Activated naive CD4-positive, alpha-beta T cell treated with anti-CD3 and anti-CD28 coated beads, Interleukin-2, amount 50 U/mL, for 72 hours (primary cell): ENCODE results near the gene EXTL1. TPM values are rescaled to one million over a fixed set of nuclear protein-coding genes. Genes with fewer than 3 reads are reported as not detected.

Experiments
- ATAC-seq, 2 donors: fragments of 150-1000 bp; cut with Tn5 transposase; 2 replicates each; pipeline ENCODE4 v1.10.0; 2021; ENCODE audit warnings: mild to moderate bottlenecking in 2 of 2, moderate library complexity in 2 of 2
- DNase-seq, 2 donors: peaks; one replicate each; pipeline ENCODE4 v3.0.0; 2021 to 2022; ENCODE audit warnings: low spot score in 2 of 2
- H3K27ac Mint-ChIP-seq, 2 donors: one replicate each; pipeline ENCODE4 v1.8.0; 2022; ENCODE audit warnings: mild to moderate bottlenecking in 2 of 2, mixed read lengths in 2 of 2
- H3K36me3 Mint-ChIP-seq, 2 donors: one replicate each; pipeline ENCODE4 v1.8.0; 2022; ENCODE audit warnings: mixed read lengths in 2 of 2
- H3K9me3 Mint-ChIP-seq, 2 donors: one replicate each; pipeline ENCODE4 v1.8.0; 2022; ENCODE audit warnings: mixed read lengths in 2 of 2
- total RNA-seq, 2 donors: library from RNA; stranded (reverse); gene quantifications; one replicate each; pipeline ENCODE4 v1.2.3, GENCODE V29; 2022

EXTL1 gene
- total RNA-seq, 2 donors from 2014 or later: not detected

GRCh38 chr1:26069941-26070295 lies 48.3 kb downstream of the EXTL1 start:
- Mint-ChIP-seq H3K36me3 (no peaks in the 10 kb centered on the region), H3K9me3 (no peaks in the 10 kb centered on the region), H3K27ac (no peak overlapping the region)
- DNase-seq: no peak
- no peak for ATAC-seq

GRCh38 chr1:26070296-26070962 lies 48.9 kb downstream of the EXTL1 start:
- DNase-seq: no peak
- no peaks in the 10 kb centered on the region for H3K9me3 Mint-ChIP-seq
- H3K36me3 Mint-ChIP-seq: no peaks in the 10 kb centered on the region
- no peak overlapping the region for H3K27ac Mint-ChIP-seq
- no peak for ATAC-seq

GRCh38 chr1:26070963-26071342 lies 49.4 kb downstream of the EXTL1 start:
- Mint-ChIP-seq H3K9me3 (no peaks in the 10 kb centered on the region), H3K36me3 (no peaks in the 10 kb centered on the region), H3K27ac (no peak overlapping the region)
- ATAC-seq (no peak), DNase-seq (no peak)

GRCh38 chr1:26072305-26072704 lies 50.7 kb downstream of the EXTL1 start:
- no peak overlapping the region for H3K27ac Mint-ChIP-seq
- no peaks in the 10 kb centered on the region for H3K9me3 Mint-ChIP-seq
- ATAC-seq: no peak
- no peak for DNase-seq
- H3K36me3 Mint-ChIP-seq: no peaks in the 10 kb centered on the region

GRCh38 chr1:26075421-26076144 lies 54.0 kb downstream of the EXTL1 start:
- H3K9me3 Mint-ChIP-seq: no peaks in the 10 kb centered on the region
- H3K36me3 Mint-ChIP-seq: no peaks in the 10 kb centered on the region
- peak overlapping the region in 1 of 2 donors; percentile 24 for H3K27ac Mint-ChIP-seq
- DNase-seq (no peak), ATAC-seq (no peak)

GRCh38 chr1:26077524-26077923 lies 55.9 kb downstream of the EXTL1 start:
- no peak for ATAC-seq
- Mint-ChIP-seq H3K36me3 (no peaks in the 10 kb centered on the region), H3K9me3 (no peaks in the 10 kb centered on the region), H3K27ac (no peak overlapping the region)
- DNase-seq: no peak

- Mint-ChIP-seq H3K36me3 (no peaks in the 10 kb centered on the region), H3K27ac (no peak overlapping the region), H3K9me3 (no peaks in the 10 kb centered on the region)
- no peak for DNase-seq
- no peak for ATAC-seq
Observed at GRCh38 chr1:26078286-26079177, 57.0 kb downstream of the EXTL1 start.

GRCh38 chr1:26079178-26079563 lies 57.6 kb downstream of the EXTL1 start:
- Mint-ChIP-seq H3K27ac (no peak overlapping the region), H3K36me3 (no peaks in the 10 kb centered on the region), H3K9me3 (no peaks in the 10 kb centered on the region)
- DNase-seq: no peak
- ATAC-seq: no peak

- Mint-ChIP-seq H3K36me3 (no peaks in the 10 kb centered on the region), H3K9me3 (no peaks in the 10 kb centered on the region), H3K27ac (no peak overlapping the region)
- no peak for DNase-seq
- ATAC-seq: no peak
Observed at GRCh38 chr1:26079960-26080814, 58.6 kb downstream of the EXTL1 start.

GRCh38 chr1:26081267-26082019 lies 59.9 kb downstream of the EXTL1 start:
- no peak for ATAC-seq
- no peak for DNase-seq
- Mint-ChIP-seq H3K36me3 (no peaks in the 10 kb centered on the region), H3K9me3 (no peaks in the 10 kb centered on the region), H3K27ac (no peak overlapping the region)

- H3K9me3 Mint-ChIP-seq: no peaks in the 10 kb centered on the region
- no peaks in the 10 kb centered on the region for H3K36me3 Mint-ChIP-seq
- DNase-seq (no peak), ATAC-seq (no peak)
- no peak overlapping the region for H3K27ac Mint-ChIP-seq
Observed at GRCh38 chr1:26082020-26082350, 60.4 kb downstream of the EXTL1 start.

GRCh38 chr1:26083208-26083607 lies 61.6 kb downstream of the EXTL1 start:
- ATAC-seq: no peak
- DNase-seq: no peak
- H3K36me3 Mint-ChIP-seq: no peaks in the 10 kb centered on the region

GRCh38 chr1:26084091-26084561 lies 62.6 kb downstream of the EXTL1 start:
- Mint-ChIP-seq H3K9me3 (no peaks in the 10 kb centered on the region), H3K27ac (no peak overlapping the region), H3K36me3 (no peaks in the 10 kb centered on the region)
- ATAC-seq: no peak
- no peak for DNase-seq

More at GRCh38 chr1:26083208-26083607, 61.6 kb downstream of the EXTL1 start:
- no peaks in the 10 kb centered on the region for H3K9me3 Mint-ChIP-seq
- no peak overlapping the region for H3K27ac Mint-ChIP-seq

GRCh38 chr1:26084844-26085243 lies 63.3 kb downstream of the EXTL1 start:
- ATAC-seq: no peak

More at GRCh38 chr1:26084844-26085243, 63.3 kb downstream of the EXTL1 start:
- DNase-seq: no peak
- Mint-ChIP-seq H3K36me3 (no peaks in the 10 kb centered on the region), H3K9me3 (no peaks in the 10 kb centered on the region), H3K27ac (no peak overlapping the region)
